Gastroesophageal sphincter (tissue), 4 donors: ENCODE measurements around the gene QDPR. TPM values are rescaled to one million over a fixed set of nuclear protein-coding genes. Genes with fewer than 3 reads are reported as not detected.
"Not testable (repeated sequence)": the region's sequence is repeated elsewhere in the genome, so short reads cannot be mapped to it uniquely, and the experiment has no call there.

Source experiments
- ATAC-seq: fragments of 150-250 bp; one replicate; pipeline ENCODE4 v1.9.1; 2016; ENCODE audit warnings: mild to moderate bottlenecking, moderate library complexity
- H3K27ac ChIP-seq, 4 donors: fragments of 200-600 bp; sonication (generic) in 3 of 4; 1 replicate in 3 of 4; 2 replicates in 1 of 4; pipeline ENCODE4 v1.5.1; 2016 to 2019
- H3K27me3 ChIP-seq: fragments of 200-600 bp; sonication (generic); one replicate; pipeline ENCODE4 v1.5.1; 2019
- H3K36me3 ChIP-seq, 2 donors: fragments of 200-600 bp; sonication (generic); one replicate each; pipeline ENCODE4 v1.5.1; 2019; ENCODE audit warnings: control low read depth in 1 of 2
- H3K4me1 ChIP-seq, 3 donors: fragments of 200-600 bp; sonication (generic); 1 replicate in 2 of 3; 2 replicates in 1 of 3; pipeline ENCODE4 v1.5.1; 2016 to 2019; ENCODE audit warnings: control low read depth in 2 of 3
- H3K4me3 ChIP-seq, 2 donors: fragments of 200-600 bp; sonication (generic); one replicate each; pipeline ENCODE4 v1.5.1; 2019; ENCODE audit warnings: mild to moderate bottlenecking in 1 of 2, moderate library complexity in 1 of 2
- H3K9me3 ChIP-seq, 3 donors: fragments of 200-600 bp; sonication (generic); one replicate each; pipeline ENCODE4 v1.5.1; 2017 to 2019; ENCODE audit warnings: control low read depth in 2 of 3
- EP300 ChIP-seq: sonication (generic); formaldehyde crosslinking; IDR thresholded peaks from one replicate; pipeline ENCODE4 v1.6.1; 2017; ENCODE audit warnings: antibody characterized with exemption, mild to moderate bottlenecking
- POLR2A ChIP-seq, 2 donors: fragments of 450-650 bp; IDR thresholded peaks; one replicate each; pipeline ENCODE4 v1.6.1; 2017; ENCODE audit warnings: antibody characterized with exemption in 2 of 2, mild to moderate bottlenecking in 2 of 2, moderate library complexity in 1 of 2
- POLR2AphosphoS5 ChIP-seq: sonication (generic); formaldehyde crosslinking; IDR thresholded peaks from one replicate; pipeline ENCODE4 v1.6.1; 2017; ENCODE audit warnings: antibody characterized with exemption
- WGBS, 2 donors: methylation state at CpG; one replicate each; pipeline ENCODE4 v1.1.5; 2018; ENCODE audit warnings: low coverage in 1 of 2; 5-methylcytosine and 5-hydroxymethylcytosine counted together
- total RNA-seq, 4 donors: library from RNA; depleted of rRNA; stranded (reverse); fragments of >200 nt; gene quantifications; one replicate each; pipeline ENCODE4 v1.1.0, GENCODE V29; 2016
- TF ChIP-seq, protein P1 (sequence below), 4 experiments: fragments of 200-600 bp in 2 of 4; fragments of 450-650 bp in 2 of 4; sonication (generic) in 1 of 4; IDR thresholded peaks; one replicate each; pipeline ENCODE4 v1.5.1; 2017 to 2019; ENCODE audit warnings: antibody characterized with exemption in 4 of 4, mild to moderate bottlenecking in 2 of 4, moderate library complexity in 2 of 4

Gene QDPR
- total RNA-seq, 4 donors from 2014 or later, result 2.3 to 13.6 (median 6.0) TPM

DNA sequence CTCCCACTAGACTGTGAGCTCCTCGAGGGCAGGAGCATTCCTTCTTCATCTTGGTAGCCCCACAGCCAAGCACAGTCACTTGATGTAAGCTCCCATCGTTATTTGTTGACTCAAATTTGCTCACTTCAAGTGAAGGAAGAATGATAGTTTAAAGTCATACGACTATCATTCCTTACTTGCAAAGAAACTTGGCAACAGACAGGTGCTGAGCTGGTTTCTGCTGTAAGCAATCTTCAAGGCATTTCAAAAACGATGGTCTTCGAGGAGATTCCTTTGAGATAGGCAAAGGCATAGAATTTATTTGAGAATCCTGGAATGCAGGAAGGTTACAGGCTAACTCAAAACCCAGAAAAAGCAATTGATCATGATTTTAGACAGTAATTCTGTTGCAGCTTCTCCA, 64.8 kb downstream of the QDPR start:
- ATAC-seq, result no peak
- TF ChIP-seq EP300, result no peak
- TF ChIP-seq POLR2AphosphoS5, result no peak
- TF ChIP-seq POLR2A (IDR thresholded peaks at IDR 0.05), result no peak
- TF ChIP-seq, protein P1, sequence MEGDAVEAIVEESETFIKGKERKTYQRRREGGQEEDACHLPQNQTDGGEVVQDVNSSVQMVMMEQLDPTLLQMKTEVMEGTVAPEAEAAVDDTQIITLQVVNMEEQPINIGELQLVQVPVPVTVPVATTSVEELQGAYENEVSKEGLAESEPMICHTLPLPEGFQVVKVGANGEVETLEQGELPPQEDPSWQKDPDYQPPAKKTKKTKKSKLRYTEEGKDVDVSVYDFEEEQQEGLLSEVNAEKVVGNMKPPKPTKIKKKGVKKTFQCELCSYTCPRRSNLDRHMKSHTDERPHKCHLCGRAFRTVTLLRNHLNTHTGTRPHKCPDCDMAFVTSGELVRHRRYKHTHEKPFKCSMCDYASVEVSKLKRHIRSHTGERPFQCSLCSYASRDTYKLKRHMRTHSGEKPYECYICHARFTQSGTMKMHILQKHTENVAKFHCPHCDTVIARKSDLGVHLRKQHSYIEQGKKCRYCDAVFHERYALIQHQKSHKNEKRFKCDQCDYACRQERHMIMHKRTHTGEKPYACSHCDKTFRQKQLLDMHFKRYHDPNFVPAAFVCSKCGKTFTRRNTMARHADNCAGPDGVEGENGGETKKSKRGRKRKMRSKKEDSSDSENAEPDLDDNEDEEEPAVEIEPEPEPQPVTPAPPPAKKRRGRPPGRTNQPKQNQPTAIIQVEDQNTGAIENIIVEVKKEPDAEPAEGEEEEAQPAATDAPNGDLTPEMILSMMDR (IDR thresholded peaks at IDR 0.05), result no peak

DNA sequence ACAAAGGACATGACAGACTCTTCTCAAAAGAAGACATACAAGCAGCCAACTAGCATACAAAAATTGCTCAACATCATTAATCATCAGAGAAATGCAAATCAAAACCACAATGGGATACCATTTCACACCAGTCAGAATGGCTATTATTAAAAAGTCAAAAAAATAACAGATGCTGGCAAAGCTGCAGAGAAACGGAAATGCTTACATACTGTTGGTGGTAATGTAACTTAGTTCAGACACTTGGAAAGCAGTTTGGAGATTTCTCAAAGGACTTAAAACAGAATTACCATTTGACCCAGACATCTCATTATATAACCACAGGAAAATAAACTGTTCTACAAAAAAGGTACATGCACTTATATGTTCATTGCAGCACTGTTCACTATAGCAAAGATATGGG, 69.4 kb downstream of the QDPR start:
- H3K27me3 ChIP-seq, result not testable (repeated sequence)
- 29 to 50% methylated on average over 1 of the region's 1 CpG for WGBS, 2 donors

More for the DNA sequence above, 64.8 kb downstream of the QDPR start:
- H3K36me3 ChIP-seq, result no peaks in the 10 kb centered on the region
- no peaks in the 10 kb centered on the region for H3K4me1 ChIP-seq
- no peak overlapping the region for H3K4me3 ChIP-seq
- 64 to 73% methylated on average over 5 of the region's 5 CpGs for WGBS, 2 donors
- H3K27me3 ChIP-seq, result no peaks in the 10 kb centered on the region
- peaks cover 0 to 21% (median 0%) of the 10 kb centered on the region in 3 donors for H3K9me3 ChIP-seq
- H3K27ac ChIP-seq, result no peak overlapping the region

DNA sequence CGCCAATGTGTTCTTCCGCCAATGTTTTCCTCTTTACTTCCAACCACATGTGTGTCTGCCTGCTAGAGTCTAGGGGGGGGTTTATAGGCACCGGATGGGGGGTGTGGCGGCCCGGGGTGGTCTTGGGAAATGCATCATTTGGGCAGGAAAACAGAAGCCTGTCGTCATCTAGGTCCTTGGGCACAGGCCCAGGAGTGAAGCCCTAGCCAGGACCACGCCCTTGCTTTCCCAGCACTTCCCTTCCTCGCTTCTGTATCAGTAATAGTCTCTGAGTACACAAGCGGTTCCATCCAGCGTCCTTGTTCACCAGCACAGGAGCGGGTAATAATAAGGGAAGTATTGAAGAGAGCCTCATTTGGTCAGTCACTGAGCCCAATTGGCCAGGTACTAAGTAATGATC, 74.5 kb downstream of the QDPR start:
- Histone ChIP-seq H3K4me1 (no peaks in the 10 kb centered on the region), H3K27ac (no peak overlapping the region), H3K9me3 (peaks cover 0 to 3% (median 0%) of the 10 kb centered on the region in 3 donors), H3K4me3 (no peak overlapping the region), H3K36me3 (no peaks in the 10 kb centered on the region), H3K27me3 (no peaks in the 10 kb centered on the region)
- no peak for TF ChIP-seq EP300
- no peak for TF ChIP-seq POLR2AphosphoS5
- TF ChIP-seq POLR2A (IDR thresholded peaks at IDR 0.05), result no peak
- TF ChIP-seq, protein P1 (IDR thresholded peaks at IDR 0.05), result no peak
- WGBS, 2 donors, result 73 to 83% methylated on average over 2 to 4 of the region's 11 CpGs
- no peak for ATAC-seq

More for the DNA sequence above, 69.4 kb downstream of the QDPR start:
- H3K4me1 ChIP-seq, H3K27ac ChIP-seq, ATAC-seq, H3K36me3 ChIP-seq, H3K4me3 ChIP-seq: not testable (repeated sequence)
- H3K9me3 ChIP-seq, result peaks cover 0 to 21% (median 0%) of the 10 kb centered on the region in 3 donors

DNA sequence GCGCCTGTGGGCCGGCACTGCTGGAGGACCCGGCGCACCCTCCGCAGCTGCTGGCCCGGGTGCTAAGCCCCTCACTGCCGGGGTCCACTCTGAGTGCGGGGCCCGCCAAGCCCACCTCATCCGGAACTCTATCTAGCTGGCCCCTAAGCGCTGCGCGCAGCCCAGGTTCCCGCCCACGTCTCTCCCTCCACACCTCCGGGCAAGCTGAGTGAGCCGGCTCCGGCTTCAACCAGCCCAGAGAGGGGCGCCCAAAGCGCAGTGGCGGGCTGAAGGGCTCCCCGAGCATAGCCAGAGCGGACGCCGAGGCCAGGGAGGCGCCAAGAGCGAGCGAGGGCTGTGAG, 75.2 kb downstream of the QDPR start:
- Histone ChIP-seq H3K36me3 (no peaks in the 10 kb centered on the region), H3K4me1 (no peaks in the 10 kb centered on the region), H3K9me3 (no peaks in the 10 kb centered on the region), H3K27ac (no peak overlapping the region), H3K4me3 (no peak overlapping the region), H3K27me3 (no peaks in the 10 kb centered on the region)
- TF ChIP-seq EP300 (no peak), POLR2AphosphoS5 (no peak), POLR2A (IDR thresholded peaks at IDR 0.05) (no peak)
- TF ChIP-seq, protein P1 (IDR thresholded peaks at IDR 0.05), result no peak
- WGBS, 2 donors, result no CpG with 5 or more reads among the region's 28 CpGs
- ATAC-seq, result no peak

Other genes with a start within 250 kb of the QDPR start
- not detected for gene CLRN2, start 3.1 kb upstream of the QDPR start, total RNA-seq
- 10 to 100 TPM; 40.8 to 94.2 (median 80.1) TPM for gene LAP3, start 65.1 kb upstream of the QDPR start, total RNA-seq
- 10 to 100 TPM; 12.9 to 23.3 (median 17.6) TPM for gene MED28, start 102.6 kb upstream of the QDPR start, total RNA-seq